HEK293 (cell line): ENCODE data around the gene CTSF.

Experiments used
- CTCF ChIP-seq: fragments of 450-650 bp; formaldehyde crosslinking; IDR thresholded peaks from 2 replicates; pipeline ENCODE4 v1.5.1; 2016; ENCODE audit warnings: missing biosample characterization, missing genetic modification characterization
- KLF9 ChIP-seq: fragments of 450-650 bp; formaldehyde crosslinking; IDR thresholded peaks from 2 replicates; pipeline ENCODE4 v1.5.1; 2016; ENCODE audit warnings: missing biosample characterization, missing genetic modification characterization, low read depth
- PRDM10 ChIP-seq: fragments of 450-650 bp; formaldehyde crosslinking; IDR thresholded peaks from 2 replicates; pipeline ENCODE4 v1.5.1; 2016; ENCODE audit warnings: missing biosample characterization, missing genetic modification characterization
- WT1 ChIP-seq: fragments of 450-650 bp; formaldehyde crosslinking; IDR thresholded peaks from 2 replicates; pipeline ENCODE4 v1.5.1; 2016; ENCODE audit warnings: missing biosample characterization, missing genetic modification characterization
- YY1 ChIP-seq: fragments of 450-650 bp; formaldehyde crosslinking; IDR thresholded peaks from 2 replicates; pipeline ENCODE4 v1.5.1; 2018; ENCODE audit warnings: missing biosample characterization, missing genetic modification characterization
- ZBTB17 ChIP-seq: fragments of 450-650 bp; formaldehyde crosslinking; IDR thresholded peaks from 2 replicates; pipeline ENCODE4 v1.5.1; 2016; ENCODE audit warnings: missing biosample characterization, missing genetic modification characterization
- ZNF146 ChIP-seq: fragments of 450-650 bp; formaldehyde crosslinking; IDR thresholded peaks from 2 replicates; pipeline ENCODE4 v1.5.1; 2016; ENCODE audit warnings: missing biosample characterization, missing genetic modification characterization
- ZNF202 ChIP-seq: fragments of 450-650 bp; formaldehyde crosslinking; IDR thresholded peaks from 2 replicates; pipeline ENCODE4 v1.5.1; 2016; ENCODE audit warnings: missing biosample characterization, missing genetic modification characterization, borderline replicate concordance
- ZNF26 ChIP-seq: fragments of 450-650 bp; formaldehyde crosslinking; IDR thresholded peaks from 2 replicates; pipeline ENCODE4 v1.5.1; 2016; ENCODE audit warnings: missing biosample characterization, missing genetic modification characterization
- ZNF423 ChIP-seq: fragments of 450-650 bp; formaldehyde crosslinking; IDR thresholded peaks from 2 replicates; pipeline ENCODE4 v1.5.1; 2016; ENCODE audit warnings: missing biosample characterization, missing genetic modification characterization
- ZNF426 ChIP-seq: fragments of 450-650 bp; formaldehyde crosslinking; IDR thresholded peaks from 2 replicates; pipeline ENCODE4 v1.5.1; 2017; ENCODE audit warnings: missing biosample characterization, missing genetic modification characterization, mild to moderate bottlenecking, inconsistent platforms, moderate library complexity
- ZNF48 ChIP-seq: fragments of 450-650 bp; formaldehyde crosslinking; IDR thresholded peaks from 2 replicates; pipeline ENCODE4 v1.5.1; 2016; ENCODE audit warnings: missing biosample characterization, missing genetic modification characterization
- ZNF488 ChIP-seq: fragments of 450-650 bp; formaldehyde crosslinking; IDR thresholded peaks from 2 replicates; pipeline ENCODE4 v1.5.1; 2016; ENCODE audit warnings: missing biosample characterization, missing genetic modification characterization
- ZNF560 ChIP-seq: fragments of 450-650 bp; formaldehyde crosslinking; IDR thresholded peaks from 2 replicates; pipeline ENCODE4 v1.5.1; 2017; ENCODE audit warnings: missing biosample characterization, missing genetic modification characterization, borderline replicate concordance
- ZNF624 ChIP-seq: fragments of 450-650 bp; formaldehyde crosslinking; IDR thresholded peaks from 2 replicates; pipeline ENCODE4 v1.5.1; 2017; ENCODE audit warnings: missing biosample characterization, missing genetic modification characterization
- ZNF645 ChIP-seq: fragments of 450-650 bp; formaldehyde crosslinking; IDR thresholded peaks from 2 replicates; pipeline ENCODE4; 2016; ENCODE audit warnings: missing biosample characterization, missing genetic modification characterization
- ZNF664 ChIP-seq: fragments of 450-650 bp; formaldehyde crosslinking; IDR thresholded peaks from 2 replicates; pipeline ENCODE4 v1.5.1; 2016; ENCODE audit warnings: missing biosample characterization, missing genetic modification characterization
- ZNF670 ChIP-seq: fragments of 450-650 bp; formaldehyde crosslinking; IDR thresholded peaks from 2 replicates; pipeline ENCODE4 v1.5.1; 2016; ENCODE audit warnings: missing biosample characterization, missing genetic modification characterization, low read depth
- ZNF704 ChIP-seq: fragments of 450-650 bp; formaldehyde crosslinking; IDR thresholded peaks from 2 replicates; pipeline ENCODE4 v1.5.1; 2016; ENCODE audit warnings: missing biosample characterization, missing genetic modification characterization
- ZNF747 ChIP-seq: fragments of 450-650 bp; formaldehyde crosslinking; IDR thresholded peaks from 2 replicates; pipeline ENCODE4 v1.5.1; 2016; ENCODE audit warnings: missing biosample characterization, missing genetic modification characterization
- ZNF776 ChIP-seq: fragments of 450-650 bp; formaldehyde crosslinking; IDR thresholded peaks from 2 replicates; pipeline ENCODE4 v1.5.0; 2017; ENCODE audit warnings: missing biosample characterization, missing genetic modification characterization, borderline replicate concordance
- ZNF837 ChIP-seq: fragments of 450-650 bp; formaldehyde crosslinking; IDR thresholded peaks from 2 replicates; pipeline ENCODE4 v1.5.1; 2016; ENCODE audit warnings: missing biosample characterization, missing genetic modification characterization
- ZXDB ChIP-seq: fragments of 450-650 bp; formaldehyde crosslinking; IDR thresholded peaks from 2 replicates; pipeline ENCODE4 v1.5.1; 2016; ENCODE audit warnings: missing biosample characterization, missing genetic modification characterization
- TF ChIP-seq, protein P1 (sequence below): fragments of 450-650 bp; formaldehyde crosslinking; IDR thresholded peaks from 2 replicates; pipeline ENCODE4 v1.5.1; 2017; ENCODE audit warnings: missing biosample characterization, missing genetic modification characterization
- TF ChIP-seq, protein P2 (sequence below): fragments of 450-650 bp; IDR thresholded peaks from 2 replicates; pipeline ENCODE4 v1.5.1; 2018; ENCODE audit warnings: missing biosample characterization, mild to moderate bottlenecking, missing genetic modification characterization

Gene CTSF

GRCh38 chr11:66616379-66617154 lies 48.2 kb upstream of the CTSF start, which contains the start of gene RBM14 (continued):
- TF ChIP-seq ZNF664 (peak; percentile 50; the same call in 1 of the 2 replicates), ZXDB (tag by site-specific recombination) (peak; percentile 44), ZNF48 (tag by site-specific recombination) (no peak), ZNF488 (tag by site-specific recombination) (no peak), KLF9 (tag by site-specific recombination) (peak; percentile 90), ZNF26 (tag by site-specific recombination) (no peak), ZBTB17 (tag by site-specific recombination) (peak; percentile 79), PRDM10 (tag by site-specific recombination) (peak; percentile 71; the same call in 1 of the 2 replicates), WT1 (no peak), ZNF202 (no peak), ZNF426 (tag by site-specific recombination) (no peak; the same call in 1 of the 2 replicates), ZNF704 (tag by site-specific recombination) (no peak), ZNF560 (tag by site-specific recombination) (no peak), ZNF837 (no peak), ZNF645 (tag by site-specific recombination) (no peak), ZNF423 (no peak), YY1 (tag by site-specific recombination) (0 out of 2 replicates have a peak, but pooled peaks have one; percentile 54), ZNF747 (tag by site-specific recombination) (no peak), ZNF624 (tag by site-specific recombination) (no peak), ZNF776 (tag by site-specific recombination) (no peak), CTCF (no peak), ZNF146 (tag by site-specific recombination) (peak; percentile 11; the same call in 1 of the 2 replicates), ZNF670 (no peak)
- TF ChIP-seq, protein P1, sequence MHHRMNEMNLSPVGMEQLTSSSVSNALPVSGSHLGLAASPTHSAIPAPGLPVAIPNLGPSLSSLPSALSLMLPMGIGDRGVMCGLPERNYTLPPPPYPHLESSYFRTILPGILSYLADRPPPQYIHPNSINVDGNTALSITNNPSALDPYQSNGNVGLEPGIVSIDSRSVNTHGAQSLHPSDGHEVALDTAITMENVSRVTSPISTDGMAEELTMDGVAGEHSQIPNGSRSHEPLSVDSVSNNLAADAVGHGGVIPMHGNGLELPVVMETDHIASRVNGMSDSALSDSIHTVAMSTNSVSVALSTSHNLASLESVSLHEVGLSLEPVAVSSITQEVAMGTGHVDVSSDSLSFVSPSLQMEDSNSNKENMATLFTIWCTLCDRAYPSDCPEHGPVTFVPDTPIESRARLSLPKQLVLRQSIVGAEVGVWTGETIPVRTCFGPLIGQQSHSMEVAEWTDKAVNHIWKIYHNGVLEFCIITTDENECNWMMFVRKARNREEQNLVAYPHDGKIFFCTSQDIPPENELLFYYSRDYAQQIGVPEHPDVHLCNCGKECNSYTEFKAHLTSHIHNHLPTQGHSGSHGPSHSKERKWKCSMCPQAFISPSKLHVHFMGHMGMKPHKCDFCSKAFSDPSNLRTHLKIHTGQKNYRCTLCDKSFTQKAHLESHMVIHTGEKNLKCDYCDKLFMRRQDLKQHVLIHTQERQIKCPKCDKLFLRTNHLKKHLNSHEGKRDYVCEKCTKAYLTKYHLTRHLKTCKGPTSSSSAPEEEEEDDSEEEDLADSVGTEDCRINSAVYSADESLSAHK = no peak
- TF ChIP-seq, protein P2, sequence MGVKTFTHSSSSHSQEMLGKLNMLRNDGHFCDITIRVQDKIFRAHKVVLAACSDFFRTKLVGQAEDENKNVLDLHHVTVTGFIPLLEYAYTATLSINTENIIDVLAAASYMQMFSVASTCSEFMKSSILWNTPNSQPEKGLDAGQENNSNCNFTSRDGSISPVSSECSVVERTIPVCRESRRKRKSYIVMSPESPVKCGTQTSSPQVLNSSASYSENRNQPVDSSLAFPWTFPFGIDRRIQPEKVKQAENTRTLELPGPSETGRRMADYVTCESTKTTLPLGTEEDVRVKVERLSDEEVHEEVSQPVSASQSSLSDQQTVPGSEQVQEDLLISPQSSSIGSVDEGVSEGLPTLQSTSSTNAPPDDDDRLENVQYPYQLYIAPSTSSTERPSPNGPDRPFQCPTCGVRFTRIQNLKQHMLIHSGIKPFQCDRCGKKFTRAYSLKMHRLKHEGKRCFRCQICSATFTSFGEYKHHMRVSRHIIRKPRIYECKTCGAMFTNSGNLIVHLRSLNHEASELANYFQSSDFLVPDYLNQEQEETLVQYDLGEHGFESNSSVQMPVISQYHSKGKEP (tag by site-specific recombination) = no peak
